Measurements from ENCODE around the gene C5orf63.

DNA sequence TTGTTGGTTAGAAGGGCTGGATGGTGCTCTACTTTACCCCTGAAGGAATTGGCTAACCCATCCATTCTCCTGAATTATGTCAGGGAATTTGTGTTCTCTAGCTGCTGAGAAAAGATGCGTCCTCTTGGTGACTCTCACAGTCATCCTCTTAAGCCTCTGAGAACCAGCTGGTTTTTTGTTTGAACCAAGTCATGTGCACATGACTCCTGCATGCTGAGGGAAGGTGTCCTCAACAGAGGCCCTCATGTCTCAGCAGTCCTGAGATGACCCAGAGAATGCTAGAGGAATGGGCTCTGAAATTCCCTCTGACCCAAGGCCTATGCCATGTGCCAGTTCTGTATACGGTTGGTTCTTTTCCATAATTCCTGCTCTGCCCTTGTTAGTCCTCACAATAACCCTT lies 10.4 kb upstream of the C5orf63 start:
- TF ChIP-seq, protein P1, sequence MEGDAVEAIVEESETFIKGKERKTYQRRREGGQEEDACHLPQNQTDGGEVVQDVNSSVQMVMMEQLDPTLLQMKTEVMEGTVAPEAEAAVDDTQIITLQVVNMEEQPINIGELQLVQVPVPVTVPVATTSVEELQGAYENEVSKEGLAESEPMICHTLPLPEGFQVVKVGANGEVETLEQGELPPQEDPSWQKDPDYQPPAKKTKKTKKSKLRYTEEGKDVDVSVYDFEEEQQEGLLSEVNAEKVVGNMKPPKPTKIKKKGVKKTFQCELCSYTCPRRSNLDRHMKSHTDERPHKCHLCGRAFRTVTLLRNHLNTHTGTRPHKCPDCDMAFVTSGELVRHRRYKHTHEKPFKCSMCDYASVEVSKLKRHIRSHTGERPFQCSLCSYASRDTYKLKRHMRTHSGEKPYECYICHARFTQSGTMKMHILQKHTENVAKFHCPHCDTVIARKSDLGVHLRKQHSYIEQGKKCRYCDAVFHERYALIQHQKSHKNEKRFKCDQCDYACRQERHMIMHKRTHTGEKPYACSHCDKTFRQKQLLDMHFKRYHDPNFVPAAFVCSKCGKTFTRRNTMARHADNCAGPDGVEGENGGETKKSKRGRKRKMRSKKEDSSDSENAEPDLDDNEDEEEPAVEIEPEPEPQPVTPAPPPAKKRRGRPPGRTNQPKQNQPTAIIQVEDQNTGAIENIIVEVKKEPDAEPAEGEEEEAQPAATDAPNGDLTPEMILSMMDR (IDR thresholded peaks at IDR 0.05 in 4 of 5, conservative IDR thresholded peaks at IDR 0.05 in 1 of 5) = no peak
- no peak for TF ChIP-seq POLR2A (IDR thresholded peaks at IDR 0.05)

Measured in gastrocnemius medialis (tissue), 4 donors.